ENCODE results near the gene SGMS1. TPM values are rescaled to one million over a fixed set of nuclear protein-coding genes. Genes with fewer than 3 reads are reported as not detected.
"Not testable (repeated sequence)": the region's sequence is repeated elsewhere in the genome, so short reads cannot be mapped to it uniquely, and the experiment has no call there.

The SGMS1 gene
- total RNA-seq, 1 donor = 61.2 TPM

- TF ChIP-seq CTCF (IDR thresholded peaks at IDR 0.05; ENCODE audit: insufficient read depth, low read length) = no peak
- no peak overlapping the region for H3K4me3 ChIP-seq (ENCODE audit: low read depth, low read length)
- DNase-seq (ENCODE audit: low read depth) = no peak
Observed at GRCh38 chr10:50379616-50380015, 244.1 kb downstream of the SGMS1 start.

GRCh38 chr10:50375745-50376144, 248.0 kb downstream of the SGMS1 start:
- TF ChIP-seq CTCF (IDR thresholded peaks at IDR 0.05; ENCODE audit: insufficient read depth, low read length) = no peak
- no peak for DNase-seq (ENCODE audit: low read depth)
- no peak overlapping the region for H3K4me3 ChIP-seq (ENCODE audit: low read depth, low read length)

- no peak overlapping the region for H3K4me3 ChIP-seq (ENCODE audit: low read depth, low read length)
- TF ChIP-seq CTCF (IDR thresholded peaks at IDR 0.05; ENCODE audit: insufficient read depth, low read length) = no peak
- DNase-seq (ENCODE audit: low read depth) = no peak
Observed at GRCh38 chr10:50375051-50375452, 248.7 kb downstream of the SGMS1 start.

- DNase-seq (ENCODE audit: low read depth) = peak; percentile 81
- no peak overlapping the region for H3K4me3 ChIP-seq (ENCODE audit: low read depth, low read length)
- no peak for TF ChIP-seq CTCF (IDR thresholded peaks at IDR 0.05; ENCODE audit: insufficient read depth, low read length)
Observed at GRCh38 chr10:50373821-50374501, 249.8 kb downstream of the SGMS1 start.

- no peak overlapping the region for H3K4me3 ChIP-seq (ENCODE audit: low read depth, low read length)
- no peak for TF ChIP-seq CTCF (IDR thresholded peaks at IDR 0.05; ENCODE audit: insufficient read depth, low read length)
- DNase-seq (ENCODE audit: low read depth) = no peak
Observed at GRCh38 chr10:50369931-50370330, 253.8 kb downstream of the SGMS1 start.

GRCh38 chr10:50367732-50368131, 256.0 kb downstream of the SGMS1 start:
- peak; percentile 48 for TF ChIP-seq CTCF (IDR thresholded peaks at IDR 0.05; ENCODE audit: insufficient read depth, low read length)
- H3K4me3 ChIP-seq (ENCODE audit: low read depth, low read length) = no peak overlapping the region
- DNase-seq (ENCODE audit: low read depth) = peak; percentile 63

GRCh38 chr10:50366421-50366820, 257.3 kb downstream of the SGMS1 start:
- not testable (repeated sequence) for DNase-seq (ENCODE audit: low read depth); H3K4me3 ChIP-seq (ENCODE audit: low read depth, low read length)

- not testable (repeated sequence) for DNase-seq (ENCODE audit: low read depth); H3K4me3 ChIP-seq (ENCODE audit: low read depth, low read length)
Observed at GRCh38 chr10:50364730-50365129, 259.0 kb downstream of the SGMS1 start.

Data from fibroblast of the aortic adventitia (primary cell).